GM18868 (cell line): Measurements from ENCODE around the gene DSCAML1.

Experiments
- ATAC-seq: cut with Tn5 transposase; IDR thresholded peaks from one replicate; pipeline ENCODE4 v1.9.1; 2021; ENCODE audit warnings: mild to moderate bottlenecking, moderate library complexity; ENCODE audit not compliant: unreplicated experiment

Gene DSCAML1

GRCh38 chr11:117833401-117833891, 36.4 kb upstream of the DSCAML1 start:
- no peak for ATAC-seq

- no peak for ATAC-seq
Observed at GRCh38 chr11:117832511-117832910, 35.5 kb upstream of the DSCAML1 start.

GRCh38 chr11:117831661-117832415, 34.8 kb upstream of the DSCAML1 start:
- no peak for ATAC-seq

- no peak for ATAC-seq
Observed at GRCh38 chr11:117830674-117831351, 33.8 kb upstream of the DSCAML1 start.

- no peak for ATAC-seq
Observed at GRCh38 chr11:117830072-117830471, 33.1 kb upstream of the DSCAML1 start.

- ATAC-seq, result no peak
Observed at GRCh38 chr11:117829369-117829725, 32.3 kb upstream of the DSCAML1 start.

GRCh38 chr11:117828611-117829368, 31.8 kb upstream of the DSCAML1 start:
- peak; percentile 83 for ATAC-seq

GRCh38 chr11:117827521-117828511, 30.8 kb upstream of the DSCAML1 start:
- ATAC-seq, result no peak

- ATAC-seq, result no peak
Observed at GRCh38 chr11:117826832-117827231, 29.8 kb upstream of the DSCAML1 start.

- no peak for ATAC-seq
Observed at GRCh38 chr11:117826190-117826570, 29.2 kb upstream of the DSCAML1 start.

GRCh38 chr11:117825538-117826189, 28.6 kb upstream of the DSCAML1 start:
- ATAC-seq, result no peak

GRCh38 chr11:117824571-117825537, 27.8 kb upstream of the DSCAML1 start, which contains the start of gene FXYD2:
FXYD2 (minus strand) TSS chr11:117824744; CDS start chr11:117824678, 66 bp downstream.
- no peak for ATAC-seq

- no peak for ATAC-seq
Observed at GRCh38 chr11:117823946-117824420, 27.0 kb upstream of the DSCAML1 start.

GRCh38 chr11:117823294-117823945, 26.4 kb upstream of the DSCAML1 start:
- no peak for ATAC-seq

- ATAC-seq, result no peak
Observed at GRCh38 chr11:117822074-117823033, 25.3 kb upstream of the DSCAML1 start.

- no peak for ATAC-seq
Observed at GRCh38 chr11:117821431-117821830, 24.4 kb upstream of the DSCAML1 start.

- ATAC-seq, result no peak
Observed at GRCh38 chr11:117820516-117820915, 23.5 kb upstream of the DSCAML1 start.
